ENCODE measurements around the gene TTC33. TPM values are rescaled to one million over a fixed set of nuclear protein-coding genes. Genes with fewer than 3 reads are reported as not detected.
"Not testable (repeated sequence)": the region's sequence is repeated elsewhere in the genome, so short reads cannot be mapped to it uniquely, and the experiment has no call there.

TTC33 gene
- total RNA-seq, 1 donor from 2014 or later: 24.6 TPM

DNA sequence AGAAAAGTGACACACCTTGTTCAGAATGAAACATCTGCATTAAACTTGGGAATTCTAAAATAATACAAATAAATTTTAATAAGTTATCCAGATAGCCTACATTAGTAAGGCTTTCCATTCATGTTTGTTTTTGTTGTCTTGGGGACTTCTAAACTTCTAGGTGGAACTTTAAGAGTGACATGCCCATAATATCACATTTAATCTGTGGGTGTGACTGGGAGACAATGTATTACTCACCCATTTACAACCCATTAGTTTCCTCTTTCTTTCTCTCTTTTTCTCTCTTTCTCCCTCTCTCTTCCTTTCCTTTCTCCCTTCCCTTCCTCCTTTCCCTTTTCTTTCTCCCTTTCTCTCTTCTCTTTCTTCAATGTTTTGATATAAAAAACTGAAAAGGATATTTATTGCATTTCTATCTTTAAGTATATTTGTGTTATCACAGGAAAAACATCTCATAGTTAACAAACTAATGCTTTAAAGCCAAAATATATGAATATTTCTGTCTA is 88.5 kb downstream of the TTC33 start:
- peaks cover 24% of the 10 kb centered on the region for H3K4me1 Mint-ChIP-seq (ENCODE audit: low read depth)
- intact Hi-C loops (cut with micrococcal nuclease): no loop called here
- H3K27me3 Mint-ChIP-seq (ENCODE audit: insufficient read depth): peaks cover 4% of the 10 kb centered on the region
- DNase-seq (ENCODE audit: low spot score): no peak
- no peak overlapping the region for H3K27ac Mint-ChIP-seq
- no peaks in the 10 kb centered on the region for H3K36me3 Mint-ChIP-seq (ENCODE audit: low read depth)
- H3K4me3 Mint-ChIP-seq: no peak overlapping the region
- H3K9me3 Mint-ChIP-seq: no peaks in the 10 kb centered on the region

DNA sequence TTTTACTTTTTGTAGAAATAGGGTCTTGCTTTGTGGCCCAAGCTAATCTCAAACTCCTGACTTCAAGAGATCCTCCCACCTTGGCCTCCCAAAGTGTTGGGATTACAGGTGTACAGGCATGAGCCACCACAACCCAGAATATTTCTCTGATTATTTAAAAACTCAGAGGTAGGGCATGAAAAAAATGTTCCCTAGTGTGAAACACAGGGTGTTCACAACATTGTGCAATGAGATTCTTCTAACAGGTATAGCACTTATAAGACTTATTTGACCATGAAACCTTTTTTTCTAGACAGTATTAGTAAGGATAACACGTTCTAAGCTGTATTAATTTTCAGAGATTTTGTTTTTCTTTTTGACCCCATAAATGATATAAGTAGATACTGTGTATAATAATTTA is 89.1 kb downstream of the TTC33 start:
- intact Hi-C loops (cut with micrococcal nuclease): no loop called here

DNA sequence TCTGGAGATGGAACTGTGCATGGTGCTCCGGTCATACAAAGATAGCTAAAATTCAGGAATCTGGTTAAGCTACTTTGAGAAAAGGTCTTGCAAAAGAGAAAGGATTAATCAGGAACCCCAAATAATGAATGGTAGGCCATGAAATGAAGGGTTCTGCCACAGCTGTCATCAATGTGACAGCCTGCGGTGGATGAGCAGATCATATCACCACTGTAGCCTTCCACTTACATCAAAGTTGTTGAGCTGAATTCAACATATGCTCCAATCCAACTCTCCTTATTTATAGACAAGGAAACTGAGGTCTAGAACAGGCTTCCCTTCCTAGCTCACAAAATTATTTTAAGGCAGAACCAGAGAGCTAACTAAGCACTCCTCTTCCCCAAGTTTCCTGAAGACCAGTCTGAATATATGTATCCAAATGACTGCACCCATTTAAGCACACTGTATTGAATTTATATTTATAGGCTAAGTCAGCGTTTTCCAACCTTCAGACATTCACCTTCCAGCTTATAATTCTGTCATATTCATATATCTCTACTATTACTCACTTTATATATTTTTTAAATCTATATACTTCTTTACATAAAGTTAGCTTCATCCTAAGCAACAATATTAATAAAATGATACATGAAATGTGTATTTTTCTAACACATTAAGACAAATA is 90.0 kb downstream of the TTC33 start:
- H3K36me3 Mint-ChIP-seq (ENCODE audit: low read depth): no peaks in the 10 kb centered on the region
- no peak for DNase-seq (ENCODE audit: low spot score)
- intact Hi-C loops (cut with micrococcal nuclease): no loop called here
- H3K27ac Mint-ChIP-seq: no peak overlapping the region
- no peak overlapping the region for H3K4me3 Mint-ChIP-seq
- H3K9me3 Mint-ChIP-seq: no peaks in the 10 kb centered on the region
- peaks cover 4% of the 10 kb centered on the region for H3K27me3 Mint-ChIP-seq (ENCODE audit: insufficient read depth)
- H3K4me1 Mint-ChIP-seq (ENCODE audit: low read depth): peaks cover 18% of the 10 kb centered on the region

More for the DNA sequence above, 89.1 kb downstream of the TTC33 start:
- DNase-seq (ENCODE audit: low spot score): no peak
- no peak overlapping the region for H3K4me3 Mint-ChIP-seq
- H3K27me3 Mint-ChIP-seq (ENCODE audit: insufficient read depth): peaks cover 4% of the 10 kb centered on the region
- no peaks in the 10 kb centered on the region for H3K36me3 Mint-ChIP-seq (ENCODE audit: low read depth)
- H3K9me3 Mint-ChIP-seq: no peaks in the 10 kb centered on the region
- no peak overlapping the region for H3K27ac Mint-ChIP-seq
- peaks cover 22% of the 10 kb centered on the region for H3K4me1 Mint-ChIP-seq (ENCODE audit: low read depth)

DNA sequence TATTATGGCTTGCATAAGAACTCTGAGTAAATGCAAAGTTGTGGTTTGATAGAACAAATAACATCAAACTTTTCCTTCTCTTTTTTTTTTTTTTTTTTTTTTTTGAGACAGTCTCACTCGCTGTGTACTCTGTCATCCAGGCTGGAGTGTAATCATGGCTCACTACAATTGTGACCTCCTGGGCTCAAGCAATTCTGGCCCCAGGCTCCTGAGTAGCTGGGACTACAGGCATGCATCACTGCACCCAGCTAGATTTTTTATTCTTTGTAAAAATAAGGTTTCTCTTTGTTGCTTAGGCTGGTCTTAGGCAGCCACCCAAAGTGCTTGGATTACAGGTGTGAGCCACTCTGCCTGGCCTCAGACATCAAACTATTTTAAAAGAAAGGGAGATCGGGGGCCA is 95.0 kb downstream of the TTC33 start:
- H3K36me3 Mint-ChIP-seq (ENCODE audit: low read depth): peaks cover 4% of the 10 kb centered on the region
- no peak overlapping the region for H3K27ac Mint-ChIP-seq
- DNase-seq (ENCODE audit: low spot score): no peak
- H3K27me3 Mint-ChIP-seq (ENCODE audit: insufficient read depth): peaks cover 3% of the 10 kb centered on the region
- no peak overlapping the region for H3K4me3 Mint-ChIP-seq
- H3K4me1 Mint-ChIP-seq (ENCODE audit: low read depth): peaks cover 22% of the 10 kb centered on the region
- intact Hi-C loops (cut with micrococcal nuclease): no loop called here
- peaks cover 11% of the 10 kb centered on the region for H3K9me3 Mint-ChIP-seq

DNA sequence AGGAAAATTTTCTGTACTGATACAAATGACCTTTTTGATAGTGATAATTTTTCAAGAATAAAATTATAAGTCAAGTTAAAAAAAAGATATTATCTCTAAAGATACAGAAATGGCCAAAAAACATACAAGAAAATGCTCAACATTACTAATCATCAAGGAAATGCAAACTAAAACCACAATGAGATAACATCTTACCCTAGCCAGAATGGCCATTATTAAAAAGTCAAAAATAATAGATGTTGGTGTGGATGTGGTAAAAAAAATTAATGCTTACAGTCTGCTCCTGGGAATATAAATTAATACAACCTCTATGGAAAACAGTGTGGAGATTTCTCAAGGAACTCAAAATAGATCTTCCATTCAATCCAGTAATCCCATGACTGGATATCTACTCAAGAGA is 99.0 kb downstream of the TTC33 start:
- peaks cover 62% of the 10 kb centered on the region for H3K4me1 Mint-ChIP-seq (ENCODE audit: low read depth)
- H3K27me3 Mint-ChIP-seq (ENCODE audit: insufficient read depth): peaks cover 3% of the 10 kb centered on the region
- no peak overlapping the region for H3K4me3 Mint-ChIP-seq
- H3K36me3 Mint-ChIP-seq (ENCODE audit: low read depth): peaks cover 4% of the 10 kb centered on the region
- H3K27ac Mint-ChIP-seq: no peak overlapping the region
- no peak for DNase-seq (ENCODE audit: low spot score)
- H3K9me3 Mint-ChIP-seq: peaks cover 11% of the 10 kb centered on the region
- intact Hi-C loops (cut with micrococcal nuclease): no loop called here

DNA sequence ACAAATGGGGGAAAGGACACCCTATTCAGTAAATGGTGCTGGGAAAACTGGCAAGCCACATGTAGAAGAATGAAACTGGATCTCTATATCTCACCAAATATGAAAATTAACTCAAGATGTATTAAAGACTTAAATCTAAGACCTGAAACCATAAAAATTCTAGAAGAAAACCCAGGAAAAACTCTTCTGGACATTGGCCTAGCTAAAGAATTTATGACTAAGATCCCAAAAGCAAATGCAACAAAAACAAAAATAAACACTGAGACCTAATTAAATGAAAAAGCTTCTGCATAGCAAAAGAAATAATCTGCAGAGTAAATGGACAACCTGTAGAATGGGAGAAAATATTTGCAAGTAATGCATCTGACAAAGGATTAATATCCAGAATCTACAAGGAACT is 99.7 kb downstream of the TTC33 start:
- Mint-ChIP-seq H3K9me3 (peaks cover 11% of the 10 kb centered on the region), H3K4me1 (ENCODE audit: low read depth) (peaks cover 66% of the 10 kb centered on the region)
- H3K27ac Mint-ChIP-seq; H3K27me3 Mint-ChIP-seq (ENCODE audit: insufficient read depth); H3K4me3 Mint-ChIP-seq; intact Hi-C loops (cut with micrococcal nuclease); H3K36me3 Mint-ChIP-seq (ENCODE audit: low read depth); DNase-seq (ENCODE audit: low spot score): not testable (repeated sequence)

DNA sequence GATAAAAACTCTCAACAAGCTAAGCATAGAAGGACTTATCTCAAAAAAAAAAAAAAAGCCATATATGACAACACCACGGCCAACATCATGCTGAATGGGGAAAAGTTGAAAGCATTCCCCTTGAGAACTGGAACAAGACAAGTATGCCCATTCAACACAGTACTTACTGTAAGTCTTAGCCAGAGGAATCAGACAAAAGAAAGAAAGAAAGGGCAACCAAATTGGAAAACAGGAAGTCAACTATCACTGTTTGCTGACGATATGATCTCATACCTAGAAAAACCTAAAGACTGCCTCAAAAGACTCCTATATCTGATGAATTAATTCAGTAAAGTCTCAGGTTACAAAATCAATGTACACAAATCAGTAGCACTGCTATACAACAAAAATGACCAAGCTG is 100.6 kb downstream of the TTC33 start:
- Mint-ChIP-seq H3K27ac (peak overlapping the region; percentile 85), H3K9me3 (peaks cover 11% of the 10 kb centered on the region), H3K4me1 (ENCODE audit: low read depth) (peaks cover 76% of the 10 kb centered on the region), H3K36me3 (ENCODE audit: low read depth) (peaks cover 6% of the 10 kb centered on the region), H3K27me3 (ENCODE audit: insufficient read depth) (peaks cover 3% of the 10 kb centered on the region), H3K4me3 (peak overlapping the region; percentile 85)
- DNase-seq (ENCODE audit: low spot score): no peak
- intact Hi-C loops (cut with micrococcal nuclease): loop anchor here (1.0 to 2.0 kb wide), 3 partner anchors 14 to 77 kb away; no protein-coding TSS in a partner anchor

DNA sequence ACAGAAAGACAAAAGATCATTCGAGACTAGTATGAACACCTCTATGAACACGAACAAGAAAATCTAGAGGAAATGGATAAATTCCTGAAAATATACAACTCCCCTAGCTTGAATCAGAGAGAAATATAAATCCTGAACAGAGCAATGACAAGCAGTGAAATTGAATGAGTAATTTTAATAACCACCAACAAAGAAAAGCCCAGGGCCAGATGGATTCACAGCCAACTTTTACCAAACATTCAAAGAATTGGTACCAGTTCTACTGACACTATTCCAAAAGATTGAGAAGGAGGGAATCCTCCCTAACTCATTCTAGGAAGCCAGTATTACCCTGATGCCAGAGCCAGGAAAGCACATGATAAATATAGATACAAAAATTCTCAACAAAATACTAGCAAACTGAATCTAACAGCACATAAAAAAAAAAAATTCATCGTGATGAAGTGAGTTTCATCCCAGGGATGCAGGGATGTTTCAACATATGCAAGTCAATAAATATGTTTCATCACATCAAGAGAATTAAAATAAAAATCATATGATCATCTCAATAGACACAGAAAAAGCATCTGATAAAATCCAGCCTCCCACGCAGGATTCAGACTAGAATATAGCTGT is 101.3 kb downstream of the TTC33 start:
- DNase-seq (ENCODE audit: low spot score): no peak

DNA sequence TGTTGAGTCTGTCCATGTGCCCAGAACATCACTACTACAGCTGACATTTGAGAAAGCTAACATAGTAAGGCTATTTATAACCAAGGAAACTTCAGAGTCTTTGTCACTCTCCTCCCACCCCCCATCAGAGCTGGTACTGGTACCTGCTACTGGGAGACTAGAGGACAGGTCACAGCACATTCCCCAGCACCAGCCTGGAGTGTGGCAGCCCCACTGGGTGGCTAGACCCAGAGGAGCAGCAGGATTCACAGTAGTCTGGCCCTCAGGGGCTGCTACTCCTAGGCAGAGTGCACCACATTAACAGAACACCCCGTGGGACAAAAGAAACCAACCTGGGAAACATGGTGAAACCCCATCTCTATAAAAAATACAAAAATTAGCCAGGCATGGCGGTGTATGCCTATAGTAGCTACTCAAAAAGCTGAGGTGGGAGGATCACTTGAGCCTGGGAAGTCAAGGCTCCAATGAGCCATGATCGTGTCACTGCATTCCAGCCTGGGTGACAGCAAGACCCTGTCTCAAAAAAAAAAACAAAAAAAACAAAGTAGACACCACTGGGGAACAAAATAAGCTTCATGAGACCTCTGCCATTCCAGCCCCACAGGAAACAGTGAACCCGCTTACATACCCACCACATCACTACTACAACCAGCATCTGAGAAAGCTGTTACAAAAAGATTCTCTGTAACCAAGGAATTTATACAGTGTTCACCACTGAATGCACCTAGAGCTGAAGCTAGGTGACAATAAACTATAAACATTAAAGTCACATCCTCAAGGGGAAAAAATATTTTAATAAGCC is 102.3 kb downstream of the TTC33 start:
- intact Hi-C loops (cut with micrococcal nuclease): loop anchor here (1.0 to 2.0 kb wide), 2 partner anchors 13 to 163 kb away; no protein-coding TSS in a partner anchor
- peak overlapping the region; percentile 85 for H3K4me3 Mint-ChIP-seq
- H3K36me3 Mint-ChIP-seq (ENCODE audit: low read depth): peaks cover 8% of the 10 kb centered on the region
- H3K9me3 Mint-ChIP-seq: peaks cover 8% of the 10 kb centered on the region
- H3K27ac Mint-ChIP-seq: peak overlapping the region; percentile 95
- peaks cover 93% of the 10 kb centered on the region for H3K4me1 Mint-ChIP-seq (ENCODE audit: low read depth)
- H3K27me3 Mint-ChIP-seq (ENCODE audit: insufficient read depth): no peaks in the 10 kb centered on the region
- no peak for DNase-seq (ENCODE audit: low spot score)

More for the DNA sequence above, 101.3 kb downstream of the TTC33 start:
- H3K4me1 Mint-ChIP-seq (ENCODE audit: low read depth): peaks cover 82% of the 10 kb centered on the region
- intact Hi-C loops (cut with micrococcal nuclease): loop anchor here (1.0 to 2.0 kb wide), 2 partner anchors 14 to 164 kb away; no protein-coding TSS in a partner anchor
- peaks cover 2% of the 10 kb centered on the region for H3K27me3 Mint-ChIP-seq (ENCODE audit: insufficient read depth)
- H3K36me3 Mint-ChIP-seq (ENCODE audit: low read depth): peaks cover 6% of the 10 kb centered on the region
- peaks cover 11% of the 10 kb centered on the region for H3K9me3 Mint-ChIP-seq
- peak overlapping the region; percentile 95 for H3K27ac Mint-ChIP-seq
- H3K4me3 Mint-ChIP-seq: peak overlapping the region; percentile 85

DNA sequence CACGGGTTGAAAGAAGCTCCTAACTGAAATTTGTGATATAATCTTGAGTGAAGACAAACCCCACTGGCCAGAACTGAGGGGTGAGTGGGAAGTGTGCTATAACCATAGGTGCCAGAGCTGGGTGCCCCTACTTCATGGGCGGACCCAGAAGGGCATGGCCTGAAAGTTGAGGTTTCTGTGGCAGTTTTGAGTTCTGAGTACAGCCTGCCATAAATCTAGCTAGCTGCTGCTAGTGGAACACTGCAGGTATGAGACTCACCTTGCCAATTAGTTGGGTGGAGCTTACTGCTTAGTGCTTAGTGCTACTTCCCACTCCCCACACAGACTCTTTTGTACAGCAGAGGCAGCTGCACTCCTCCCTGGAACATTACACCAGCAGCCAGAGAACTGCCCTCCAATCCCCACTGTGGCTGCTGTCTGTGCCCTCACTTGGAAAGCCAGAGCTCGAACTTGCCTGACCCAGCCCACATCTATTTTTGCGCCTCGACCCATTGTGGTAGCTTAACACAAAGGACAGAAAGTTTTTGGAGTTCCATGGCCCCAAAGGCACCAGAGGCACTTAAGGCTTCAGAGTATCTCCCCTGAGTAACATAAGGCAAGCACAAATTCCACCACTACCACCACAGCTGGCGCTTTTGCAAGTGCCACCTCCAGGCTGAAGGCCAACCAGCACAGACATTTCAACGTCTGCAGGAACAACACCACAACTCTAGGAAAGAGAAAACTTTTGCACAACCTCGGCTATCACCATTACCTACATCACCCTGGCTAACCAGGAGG is 103.1 kb downstream of the TTC33 start:
- H3K27me3 Mint-ChIP-seq (ENCODE audit: insufficient read depth): no peaks in the 10 kb centered on the region
- peak overlapping the region; percentile 85 for H3K4me3 Mint-ChIP-seq
- intact Hi-C loops (cut with micrococcal nuclease): no loop called here
- peaks cover 15% of the 10 kb centered on the region for H3K36me3 Mint-ChIP-seq (ENCODE audit: low read depth)
- H3K27ac Mint-ChIP-seq: peak overlapping the region; percentile 95
- peaks cover 6% of the 10 kb centered on the region for H3K9me3 Mint-ChIP-seq
- peaks cover 90% of the 10 kb centered on the region for H3K4me1 Mint-ChIP-seq (ENCODE audit: low read depth)
- DNase-seq (ENCODE audit: low spot score): peak; percentile 17

DNA sequence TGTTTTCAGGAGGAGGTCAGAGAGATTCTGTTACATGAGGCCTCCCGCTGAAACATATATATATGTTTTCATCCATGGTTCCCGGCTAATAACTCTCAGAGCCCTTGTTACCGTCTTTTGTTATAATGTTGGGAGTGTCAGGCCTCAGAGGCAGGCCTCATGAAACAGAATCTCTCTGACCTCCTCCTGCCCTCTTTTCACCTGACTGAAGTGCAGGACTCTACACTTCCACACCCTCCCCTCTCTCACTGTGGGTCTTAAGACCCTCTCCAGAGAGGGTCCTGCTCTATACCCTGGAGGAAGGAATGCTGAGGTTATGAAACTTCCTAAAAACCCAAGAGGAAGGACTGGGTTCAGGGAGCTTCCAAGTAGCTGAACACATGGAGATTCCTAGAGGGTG is 104.6 kb downstream of the TTC33 start:
- DNase-seq (ENCODE audit: low spot score): no peak
- intact Hi-C loops (cut with micrococcal nuclease): no loop called here
- H3K4me3 Mint-ChIP-seq: no peak overlapping the region
- peaks cover 10% of the 10 kb centered on the region for H3K36me3 Mint-ChIP-seq (ENCODE audit: low read depth)
- no peaks in the 10 kb centered on the region for H3K27me3 Mint-ChIP-seq (ENCODE audit: insufficient read depth)
- no peaks in the 10 kb centered on the region for H3K9me3 Mint-ChIP-seq
- H3K4me1 Mint-ChIP-seq (ENCODE audit: low read depth): peaks cover 80% of the 10 kb centered on the region
- H3K27ac Mint-ChIP-seq: no peak overlapping the region

DNA sequence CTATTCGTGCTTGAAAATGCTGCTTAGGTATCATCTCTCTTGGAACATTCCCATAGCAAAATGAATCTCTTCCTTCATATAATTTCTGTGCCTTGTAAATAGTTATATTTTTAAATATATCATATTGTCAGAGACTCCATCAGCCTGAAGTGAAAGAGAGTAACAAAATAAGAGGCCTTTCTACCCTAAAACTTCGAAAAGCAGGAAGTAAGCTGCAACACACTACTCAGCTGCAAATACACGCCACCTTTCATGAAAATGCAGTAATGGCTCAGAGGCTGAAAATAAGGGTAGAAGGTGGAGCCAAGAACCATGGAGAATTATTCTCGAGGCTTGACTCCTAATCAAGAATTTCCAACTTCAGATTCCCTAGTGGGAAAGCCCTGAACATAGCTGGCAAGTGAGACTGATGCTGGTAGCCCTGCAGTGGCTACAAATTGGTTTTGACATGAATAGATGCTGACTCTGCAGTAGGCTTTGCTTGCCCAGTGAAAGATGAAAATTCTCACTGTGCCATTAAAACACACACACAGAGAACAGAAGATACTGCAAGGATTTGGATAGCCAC is 106.2 kb downstream of the TTC33 start:
- DNase-seq (ENCODE audit: low spot score): no peak
- peaks cover 15% of the 10 kb centered on the region for H3K36me3 Mint-ChIP-seq (ENCODE audit: low read depth)
- no peak overlapping the region for H3K4me3 Mint-ChIP-seq
- H3K27ac Mint-ChIP-seq: peak overlapping the region; percentile 50
- H3K27me3 Mint-ChIP-seq (ENCODE audit: insufficient read depth): no peaks in the 10 kb centered on the region
- H3K9me3 Mint-ChIP-seq: peaks cover 10% of the 10 kb centered on the region
- intact Hi-C loops (cut with micrococcal nuclease): no loop called here
- peaks cover 64% of the 10 kb centered on the region for H3K4me1 Mint-ChIP-seq (ENCODE audit: low read depth)

Measured in activated T-helper 1 cell treated with anti-CD3 and anti-CD28 coated beads, Interleukin-12 subunit alpha, Interleukin-12 subunit beta, Interleukin-2, Interleukin-4 antibody, amounts not matched to agents 30 ng/mL and 10 ng/mL and 1 ng/mL, durations not matched to agents 14 hours and 24 hours and 36 hours (primary cell).